B cell (primary cell): ENCODE results near the gene EMP2. TPM values are rescaled to one million over a fixed set of nuclear protein-coding genes. Genes with fewer than 3 reads are reported as not detected.

Experiments used
- ATAC-seq: fragments of 200-7000 bp; cut with Tn5 transposase; one replicate; pipeline ENCODE4 v1.10.0; 2021; ENCODE audit warnings: low read depth, mild to moderate bottlenecking, moderate number of reproducible peaks, moderate library complexity
- CTCF ChIA-PET: fragments of 350-600 bp; sonication (Branson Sonifier 250); formaldehyde crosslinking; loops from one replicate; lab custom pipeline; 2021; ENCODE audit warnings: antibody characterized with exemption, inconsistent platforms; lab: Charles Lee
- POLR2A ChIA-PET: fragments of 350-600 bp; sonication (Branson Sonifier 250); formaldehyde crosslinking; loops from one replicate; lab custom pipeline; 2021; ENCODE audit warnings: antibody characterized with exemption; lab: Charles Lee
- DNase-seq: peaks from one replicate; pipeline ENCODE4 v3.0.0; 2013
- H2AFZ ChIP-seq: 2 replicates; pipeline ENCODE4 v1.6.1; 2012; ENCODE audit warnings: mild to moderate bottlenecking, low read depth, low read length; ENCODE audit not compliant: insufficient read depth, poor library complexity, severe bottlenecking
- H3K27ac ChIP-seq, 2 donors: 1 replicate in 1 of 2; 2 replicates in 1 of 2; pipeline ENCODE4 v1.5.1; 2012 to 2013; ENCODE audit warnings: low read length in 2 of 2, mild to moderate bottlenecking in 2 of 2, moderate library complexity in 1 of 2
- H3K27me3 ChIP-seq, 4 experiments: fragments of 200-600 bp in 1 of 4; sonication (generic) in 1 of 4; replicated peaks in 1 of 4; 1 replicate in 2 of 4; 2 replicates in 2 of 4; pipeline versions ENCODE4 v1.6.1 to v1.7.0; 2013 to 2016; ENCODE audit warnings: low read length in 3 of 4, mild to moderate bottlenecking in 2 of 4, mixed read lengths in 1 of 4, moderate library complexity in 1 of 4; ENCODE audit not compliant: insufficient read depth in 4 of 4, control insufficient read depth in 3 of 4; ENCODE audit errors: control extremely low read depth in 1 of 4
- H3K36me3 ChIP-seq, 2 experiments: replicated peaks in 1 of 2; 1 replicate in 1 of 2; 2 replicates in 1 of 2; pipeline versions ENCODE4 v1.6.1 to v1.7.1; 2013; ENCODE audit warnings: low read length in 1 of 2; ENCODE audit not compliant: insufficient read depth in 2 of 2, control insufficient read depth in 1 of 2; ENCODE audit errors: control extremely low read depth in 1 of 2, extremely low read depth in 1 of 2
- H3K4me1 ChIP-seq, 2 donors: fragments of 200-600 bp in 1 of 2; sonication (generic) in 1 of 2; 1 replicate in 1 of 2; 2 replicates in 1 of 2; pipeline versions ENCODE4 v1.5.1 to v1.6.1; 2013 to 2017; ENCODE audit warnings: low read length in 2 of 2; ENCODE audit not compliant: control insufficient read depth in 2 of 2, insufficient read depth in 2 of 2
- H3K4me2 ChIP-seq: replicated peaks from 2 replicates; pipeline ENCODE3; 2012; ENCODE audit warnings: mild to moderate bottlenecking, low read depth, low read length; ENCODE audit not compliant: poor library complexity, severe bottlenecking
- H3K4me3 ChIP-seq, 5 experiments: fragments of 200-600 bp in 1 of 5; sonication (generic) in 1 of 5; 1 replicate in 3 of 5; 2 replicates in 2 of 5; pipeline versions ENCODE4 v1.5.1 to v1.7.0; 2011 to 2016; ENCODE audit warnings: low read length in 4 of 5, mild to moderate bottlenecking in 4 of 5, low read depth in 2 of 5, control low read depth in 1 of 5, moderate library complexity in 1 of 5; ENCODE audit not compliant: insufficient read depth in 1 of 5; ENCODE audit errors: control extremely low read depth in 1 of 5, extremely low read depth in 1 of 5
- H3K79me2 ChIP-seq: fragments of 200-600 bp; sonication (generic); one replicate; pipeline ENCODE4 v1.6.0; 2016; ENCODE audit warnings: low read length; ENCODE audit not compliant: control insufficient read depth, insufficient read depth
- H3K9ac ChIP-seq: fragments of 200-600 bp; sonication (generic); 2 replicates; pipeline ENCODE4 v1.6.1; 2017; ENCODE audit warnings: mild to moderate bottlenecking, low read length, moderate library complexity
- H3K9me3 ChIP-seq, 3 donors: one replicate each; pipeline versions ENCODE4 v1.6.1 to v1.7.1; 2013; ENCODE audit warnings: low read length in 2 of 3; ENCODE audit not compliant: control insufficient read depth in 2 of 3, insufficient read depth in 1 of 3; ENCODE audit errors: control extremely low read depth in 1 of 3
- H4K20me1 ChIP-seq: 2 replicates; pipeline ENCODE4 v1.6.0; 2012; ENCODE audit warnings: mild to moderate bottlenecking, low read length; ENCODE audit not compliant: insufficient read depth, control insufficient read depth, poor library complexity, severe bottlenecking
- H3K27ac Mint-ChIP-seq: one replicate; pipeline ENCODE4 v1.8.0; 2021; ENCODE audit warnings: mixed read lengths
- H3K27me3 Mint-ChIP-seq: one replicate; pipeline ENCODE4 v1.8.0; 2021; ENCODE audit warnings: mixed read lengths
- H3K4me1 Mint-ChIP-seq: one replicate; pipeline ENCODE4 v1.8.0; 2021; ENCODE audit warnings: mixed read lengths
- H3K4me3 Mint-ChIP-seq: one replicate; pipeline ENCODE4 v1.8.0; 2021; ENCODE audit warnings: mixed read lengths
- H3K9me3 Mint-ChIP-seq: one replicate; pipeline ENCODE4 v1.8.0; 2022; ENCODE audit warnings: mixed read lengths; ENCODE audit not compliant: insufficient read depth
- EZH2 ChIP-seq: IDR thresholded peaks from 2 replicates; pipeline ENCODE4 v1.6.1; 2012; ENCODE audit warnings: borderline replicate concordance, low read depth, mild to moderate bottlenecking, moderate library complexity, low read length; ENCODE audit not compliant: insufficient read depth, poor library complexity, severe bottlenecking
- WGBS: methylation state at CpG from one replicate; pipeline ENCODE4 v1.1.5; 2013; ENCODE audit warnings: missing lambda C conversion rate; ENCODE audit not compliant: insufficient coverage; 5-methylcytosine and 5-hydroxymethylcytosine counted together
- intact Hi-C: fragments of 100-400 bp; cut with micrococcal nuclease; formaldehyde crosslinking; loops from one replicate; pipeline ENCODE4 v1.10.0; 2022
- polyA plus RNA-seq: library from polyadenylated mRNA; depleted of rRNA; stranded (reverse); fragments of >200 nt; gene quantifications from 2 replicates; pipeline ENCODE4 v1.2.3, GENCODE V29; 2012
- total RNA-seq, 2 donors: library from RNA; stranded (reverse); fragments of 120-200 nt in 1 of 2; gene quantifications; 1 replicate in 1 of 2; 2 replicates in 1 of 2; pipeline versions ENCODE4 v1.2.3 to v1.2.4, GENCODE V29; 2013 to 2022
- TF ChIP-seq, protein P1 (sequence below): fragments of 200-600 bp; IDR thresholded peaks from one replicate; pipeline ENCODE4 v1.8.0; 2022; ENCODE audit warnings: antibody characterized with exemption, mild to moderate bottlenecking

The EMP2 gene
- total and polyA plus RNA-seq, 2 donors (not counting 1 experiment from before 2014, with no cell fraction given) = 0.01 TPM; not detected in 1

GRCh38 chr16:10578474-10579316, 1.7 kb downstream of the EMP2 start:
- H3K27ac ChIP-seq = no peak overlapping the region
- intact Hi-C loops = no loop called here
- ChIA-PET POLR2A (interaction anchor here (0.6 kb wide), 1 partner anchor 45 kb away, joined by 3 read pairs; no protein-coding TSS in a partner anchor), CTCF (interaction anchor here (0.6 kb wide), 2 partner anchors 58 to 459 kb away, joined by 3 to 4 read pairs; no protein-coding TSS in a partner anchor)
- H3K9ac ChIP-seq = no peak overlapping the region
- no peaks in the 10 kb centered on the region for H4K20me1 ChIP-seq
- peaks cover 14 to 20% of the 10 kb centered on the region in 2 donors for H3K4me1 ChIP-seq
- DNase-seq = no peak
- H3K27me3 ChIP-seq = peaks cover 0 to 44% (median 20%) of the 10 kb centered on the region in 4 experiments
- ATAC-seq = no peak
- no peaks in the 10 kb centered on the region for H3K9me3 Mint-ChIP-seq
- no peak overlapping the region for H3K27ac Mint-ChIP-seq
- no peak overlapping the region for H3K4me3 ChIP-seq
- WGBS = 95% methylated on average over 9 of the region's 20 CpGs
- H3K4me3 Mint-ChIP-seq = no peak overlapping the region
- no peaks in the 10 kb centered on the region for H3K36me3 ChIP-seq
- H3K9me3 ChIP-seq = peaks cover 0 to 5% (median 0%) of the 10 kb centered on the region in 3 donors
- peaks cover 52% of the 10 kb centered on the region for H3K27me3 Mint-ChIP-seq
- H3K79me2 ChIP-seq = no peaks in the 10 kb centered on the region
- H3K4me2 ChIP-seq = no peak overlapping the region
- TF ChIP-seq EZH2 = no peak
- TF ChIP-seq, protein P1, sequence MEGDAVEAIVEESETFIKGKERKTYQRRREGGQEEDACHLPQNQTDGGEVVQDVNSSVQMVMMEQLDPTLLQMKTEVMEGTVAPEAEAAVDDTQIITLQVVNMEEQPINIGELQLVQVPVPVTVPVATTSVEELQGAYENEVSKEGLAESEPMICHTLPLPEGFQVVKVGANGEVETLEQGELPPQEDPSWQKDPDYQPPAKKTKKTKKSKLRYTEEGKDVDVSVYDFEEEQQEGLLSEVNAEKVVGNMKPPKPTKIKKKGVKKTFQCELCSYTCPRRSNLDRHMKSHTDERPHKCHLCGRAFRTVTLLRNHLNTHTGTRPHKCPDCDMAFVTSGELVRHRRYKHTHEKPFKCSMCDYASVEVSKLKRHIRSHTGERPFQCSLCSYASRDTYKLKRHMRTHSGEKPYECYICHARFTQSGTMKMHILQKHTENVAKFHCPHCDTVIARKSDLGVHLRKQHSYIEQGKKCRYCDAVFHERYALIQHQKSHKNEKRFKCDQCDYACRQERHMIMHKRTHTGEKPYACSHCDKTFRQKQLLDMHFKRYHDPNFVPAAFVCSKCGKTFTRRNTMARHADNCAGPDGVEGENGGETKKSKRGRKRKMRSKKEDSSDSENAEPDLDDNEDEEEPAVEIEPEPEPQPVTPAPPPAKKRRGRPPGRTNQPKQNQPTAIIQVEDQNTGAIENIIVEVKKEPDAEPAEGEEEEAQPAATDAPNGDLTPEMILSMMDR = no peak
- H2AFZ ChIP-seq = no peak overlapping the region
- peaks cover 7% of the 10 kb centered on the region for H3K4me1 Mint-ChIP-seq
